Measurements from ENCODE around the gene COA3.
A peak's percentile ranks its signal among the peaks of the same experiment; 100 is the strongest.
"Not testable (repeated sequence)": the region's sequence is repeated elsewhere in the genome, so short reads cannot be mapped to it uniquely, and the experiment has no call there.

COA3 gene

GRCh38 chr17:42782166-42783061 lies 16.1 kb downstream of the COA3 start:
- no peak for DNase-seq (ENCODE audit: low read depth in 1 of 2, low spot score in 1 of 2)

- no peak for DNase-seq (ENCODE audit: low read depth in 1 of 2, low spot score in 1 of 2)
Observed at GRCh38 chr17:42781639-42782165, 16.8 kb downstream of the COA3 start.

- DNase-seq (ENCODE audit: low read depth in 1 of 2, low spot score in 1 of 2), result no peak
Observed at GRCh38 chr17:42780851-42781638, 17.5 kb downstream of the COA3 start.

GRCh38 chr17:42779936-42780850 lies 18.3 kb downstream of the COA3 start, which contains the start of gene WNK4:
TSS of gene WNK4 (plus strand) at chr17:42780610. CDS start at chr17:42780699, 89 bp downstream.
- no peak for DNase-seq (ENCODE audit: low read depth in 1 of 2, low spot score in 1 of 2)

GRCh38 chr17:42779304-42779935 lies 19.1 kb downstream of the COA3 start:
- no peak for DNase-seq (ENCODE audit: low read depth in 1 of 2, low spot score in 1 of 2)

- no peak for DNase-seq (ENCODE audit: low read depth in 1 of 2, low spot score in 1 of 2)
Observed at GRCh38 chr17:42778570-42778969, 19.9 kb downstream of the COA3 start.

GRCh38 chr17:42775534-42776098 lies 22.9 kb downstream of the COA3 start:
- DNase-seq (ENCODE audit: low read depth in 1 of 2, low spot score in 1 of 2), result no peak

GRCh38 chr17:42774066-42774745 lies 24.3 kb downstream of the COA3 start:
- DNase-seq (ENCODE audit: low read depth in 1 of 2, low spot score in 1 of 2), result no peak

GRCh38 chr17:42773290-42774035 lies 25.0 kb downstream of the COA3 start, which contains the start of gene VPS25:
TSS of gene VPS25 (plus strand) at chr17:42773449. CDS start at chr17:42773476, 27 bp downstream.
- peak; percentile 50 for DNase-seq (ENCODE audit: low read depth in 1 of 2, low spot score in 1 of 2)

- DNase-seq (ENCODE audit: low read depth in 1 of 2, low spot score in 1 of 2), result no peak
Observed at GRCh38 chr17:42772945-42773289, 25.6 kb downstream of the COA3 start.

GRCh38 chr17:42769964-42770363 lies 28.5 kb downstream of the COA3 start:
- not testable (repeated sequence) for DNase-seq (ENCODE audit: low read depth in 1 of 2, low spot score in 1 of 2)

GRCh38 chr17:42768006-42768405 lies 30.5 kb downstream of the COA3 start:
- DNase-seq (ENCODE audit: low read depth in 1 of 2, low spot score in 1 of 2), result not testable (repeated sequence)

- DNase-seq (ENCODE audit: low read depth in 1 of 2, low spot score in 1 of 2), result no peak
Observed at GRCh38 chr17:42767512-42767911, 31.0 kb downstream of the COA3 start.

GRCh38 chr17:42766124-42766523 lies 32.4 kb downstream of the COA3 start:
- no peak for DNase-seq (ENCODE audit: low read depth in 1 of 2, low spot score in 1 of 2)

GRCh38 chr17:42761638-42762037 lies 36.9 kb downstream of the COA3 start:
- DNase-seq (ENCODE audit: low read depth in 1 of 2, low spot score in 1 of 2), result no peak

- peak in 1 of 2 donors; percentile 15 for DNase-seq (ENCODE audit: low read depth in 1 of 2, low spot score in 1 of 2)
Observed at GRCh38 chr17:42760652-42761581, 37.6 kb downstream of the COA3 start, which contains the start of gene RAMP2. TSS of gene RAMP2 (plus strand) at chr17:42761227. CDS start at chr17:42761262, 35 bp downstream.

- no peak for DNase-seq (ENCODE audit: low read depth in 1 of 2, low spot score in 1 of 2)
Observed at GRCh38 chr17:42759982-42760651, 38.4 kb downstream of the COA3 start.

Measured in stimulated activated CD4-positive, alpha-beta T cell treated with anti-CD3 and anti-CD28 coated beads, Interleukin-15, amount 100 ng/mL, for 1 hour (primary cell).